DMS53 treated with DMSO at 0.1 percent for 48 hours (cell line): Measurements from ENCODE around the gene KCNK5.

Source experiments
- DNase-seq: peaks from one replicate; lab custom pipeline; 2025; ENCODE audit not compliant: unreplicated experiment; lab: John Stamatoyannopoulos, UW

Gene KCNK5

DNA sequence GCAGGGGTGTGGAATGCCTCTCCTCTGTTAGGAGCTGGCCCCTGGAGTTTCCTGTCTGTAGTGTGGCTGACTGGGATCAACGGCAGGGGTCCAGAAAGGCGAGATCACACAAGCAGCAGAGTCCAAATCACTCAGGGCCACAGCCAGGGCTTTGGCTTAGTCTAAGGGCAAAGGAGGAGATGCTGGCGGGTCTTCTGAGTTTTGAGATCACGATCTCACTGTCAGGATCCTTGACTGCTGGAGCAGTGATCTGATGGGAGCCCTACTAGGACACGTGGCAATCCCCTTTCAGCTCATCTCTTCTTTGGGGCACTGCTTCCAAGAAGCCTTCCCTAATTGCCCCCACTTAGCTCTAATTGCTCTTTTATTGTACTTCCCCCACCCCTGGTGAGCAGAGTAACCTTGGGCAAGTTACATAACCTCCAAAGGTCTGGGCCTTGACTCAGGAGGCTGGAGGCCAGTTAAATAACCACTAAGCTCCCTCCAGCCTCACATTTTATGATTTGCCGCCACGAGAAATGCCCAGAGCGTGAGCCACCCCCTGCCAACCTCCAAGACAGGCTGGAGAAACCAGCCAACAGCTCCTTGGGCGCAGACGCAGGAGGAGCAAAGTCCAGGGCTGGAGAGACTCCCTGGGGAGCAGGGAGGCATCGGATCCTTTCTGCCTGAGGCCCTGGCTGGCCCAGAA lies 12.0 kb downstream of the KCNK5 start:
- no peak for DNase-seq

DNA sequence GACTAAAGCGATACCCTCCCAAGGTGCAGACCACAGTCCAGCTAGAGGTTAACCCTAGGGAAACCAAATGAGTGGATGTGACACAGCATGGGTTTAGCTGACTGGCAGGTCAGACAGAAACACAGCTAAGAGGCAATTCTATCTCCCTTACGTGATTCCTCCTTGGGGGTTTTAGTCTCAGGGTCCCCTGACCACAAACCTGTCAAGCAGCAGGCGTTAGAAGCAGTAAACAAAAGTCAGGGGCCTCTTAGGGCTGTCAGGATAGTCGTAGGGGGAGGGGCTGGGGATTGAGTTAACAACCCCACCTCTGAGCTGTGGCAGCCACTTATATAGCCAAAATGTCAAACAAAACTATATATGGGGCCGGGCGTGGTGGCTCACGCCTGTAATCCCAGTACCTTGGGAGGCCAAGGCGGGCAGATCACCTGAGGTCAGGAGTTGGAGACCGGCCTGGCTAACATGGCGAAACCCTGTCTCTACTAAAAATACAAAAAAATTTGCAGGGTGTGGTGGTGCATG lies 13.6 kb downstream of the KCNK5 start:
- no peak for DNase-seq

DNA sequence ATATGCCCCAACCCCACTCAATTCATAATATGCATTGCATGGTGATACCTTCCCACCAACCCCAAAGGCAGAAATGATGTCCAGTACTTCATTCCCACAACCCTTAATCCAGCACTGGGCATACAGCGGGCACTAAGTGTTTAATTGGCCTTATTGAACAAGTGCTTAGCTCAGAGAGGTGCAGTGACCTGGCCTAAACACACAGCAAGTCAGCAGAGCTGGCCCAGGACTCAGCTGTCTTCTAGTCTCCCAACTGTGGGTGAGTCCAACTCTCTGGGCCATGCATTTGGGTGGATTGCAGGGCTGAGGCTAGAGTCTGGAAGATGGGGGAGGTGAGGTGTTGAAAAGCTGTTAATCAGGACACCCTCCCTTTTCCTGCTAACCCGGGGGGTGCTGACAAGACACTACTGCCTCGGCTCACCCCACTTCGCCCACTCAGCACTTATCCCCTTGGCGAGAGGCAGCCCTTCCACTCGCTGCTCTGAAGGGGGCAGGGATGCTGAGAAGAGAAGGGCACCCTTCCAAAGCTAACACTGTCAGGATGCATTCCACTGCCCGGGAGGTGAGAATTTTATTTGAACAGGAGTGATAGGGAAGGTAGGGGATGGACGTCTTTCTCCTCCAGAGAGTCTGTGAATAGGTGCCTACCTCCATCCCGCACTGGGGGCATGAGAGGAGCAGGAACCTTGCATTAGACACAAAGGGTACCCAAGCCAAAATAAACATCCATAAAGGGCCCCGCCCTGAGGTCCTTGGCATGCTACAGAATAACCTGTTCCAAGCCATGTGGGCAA lies 14.2 kb downstream of the KCNK5 start:
- DNase-seq: no peak

- no peak for DNase-seq
These were observed 15.0 kb downstream of the KCNK5 start for GRCh38 chr6:39214120-39214813.

DNA sequence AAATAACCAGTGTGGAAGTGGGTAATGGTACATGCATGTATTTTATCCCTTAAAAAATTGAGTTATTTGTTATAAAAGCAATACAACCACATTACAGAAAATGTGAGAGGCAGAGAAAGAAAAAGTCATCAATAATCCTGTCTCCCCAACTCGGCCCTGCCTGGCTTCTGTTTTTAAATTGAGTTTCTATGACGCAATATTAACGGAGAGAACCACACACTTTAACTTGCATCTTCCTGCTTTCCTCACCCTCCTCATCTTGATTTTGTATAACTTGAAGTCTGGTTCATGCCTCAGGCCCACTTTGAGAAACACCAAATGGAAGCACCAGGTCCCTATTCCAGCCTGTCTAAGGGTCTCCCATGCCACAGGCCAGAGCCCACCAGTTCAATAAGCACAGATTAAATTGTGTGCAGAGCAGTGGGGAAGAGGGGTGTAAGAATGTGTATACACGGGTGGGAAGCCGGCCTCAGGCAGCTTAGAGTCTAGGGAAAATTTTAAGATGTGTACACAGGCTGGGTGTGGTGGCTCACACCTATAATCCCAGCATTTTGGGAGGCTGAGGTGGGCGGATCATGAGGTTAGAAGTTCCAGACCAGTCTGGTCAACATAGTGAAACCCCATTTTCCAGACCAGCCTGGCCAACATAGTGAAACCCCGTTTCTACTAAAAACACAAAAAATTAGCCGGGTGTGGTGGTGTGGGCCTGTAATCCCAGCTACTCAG lies 15.9 kb downstream of the KCNK5 start:
- no peak for DNase-seq

DNA sequence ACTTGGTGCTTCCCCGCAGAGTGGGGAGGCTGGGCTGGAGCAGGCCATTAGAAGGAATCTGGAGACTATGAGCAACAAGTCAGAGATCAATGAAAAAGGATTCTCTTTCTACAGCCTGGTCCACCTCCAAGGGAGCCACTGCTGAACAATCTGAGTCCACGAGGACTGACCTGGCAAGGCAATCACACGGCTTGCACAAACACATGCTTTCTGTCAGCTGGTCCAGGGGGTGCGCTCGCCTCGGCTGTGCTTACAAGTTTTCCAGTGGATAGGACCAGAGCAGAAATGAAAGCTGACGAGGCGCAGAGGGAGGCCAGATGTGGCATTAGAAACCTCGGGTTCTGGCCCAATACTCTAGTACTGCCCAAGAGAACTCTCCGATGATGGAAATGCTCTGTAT lies 18.1 kb downstream of the KCNK5 start:
- DNase-seq: no peak

DNA sequence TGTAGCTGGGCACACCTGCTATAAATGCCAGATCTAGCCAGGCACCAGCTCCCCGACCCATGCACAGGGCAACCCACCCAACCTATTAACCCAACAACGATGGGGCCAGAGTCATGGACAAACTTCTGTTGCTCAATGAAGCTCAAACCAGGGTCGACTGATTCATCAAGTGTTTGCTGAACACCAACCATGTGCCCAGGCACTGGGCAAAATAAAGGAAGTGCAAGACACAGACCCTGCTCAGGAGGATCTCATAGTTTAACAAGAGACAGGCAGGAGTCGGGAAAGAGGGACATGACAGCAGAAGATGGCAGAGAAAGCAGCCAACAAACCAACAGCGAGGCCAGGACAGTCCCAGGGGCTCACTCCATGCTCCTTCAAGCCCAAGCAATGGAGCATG lies 18.8 kb downstream of the KCNK5 start:
- no peak for DNase-seq

GRCh38 chr6:39209911-39210310 lies 19.4 kb downstream of the KCNK5 start:
- DNase-seq: no peak

GRCh38 chr6:39209360-39209811 lies 19.9 kb downstream of the KCNK5 start:
- DNase-seq: no peak

DNA sequence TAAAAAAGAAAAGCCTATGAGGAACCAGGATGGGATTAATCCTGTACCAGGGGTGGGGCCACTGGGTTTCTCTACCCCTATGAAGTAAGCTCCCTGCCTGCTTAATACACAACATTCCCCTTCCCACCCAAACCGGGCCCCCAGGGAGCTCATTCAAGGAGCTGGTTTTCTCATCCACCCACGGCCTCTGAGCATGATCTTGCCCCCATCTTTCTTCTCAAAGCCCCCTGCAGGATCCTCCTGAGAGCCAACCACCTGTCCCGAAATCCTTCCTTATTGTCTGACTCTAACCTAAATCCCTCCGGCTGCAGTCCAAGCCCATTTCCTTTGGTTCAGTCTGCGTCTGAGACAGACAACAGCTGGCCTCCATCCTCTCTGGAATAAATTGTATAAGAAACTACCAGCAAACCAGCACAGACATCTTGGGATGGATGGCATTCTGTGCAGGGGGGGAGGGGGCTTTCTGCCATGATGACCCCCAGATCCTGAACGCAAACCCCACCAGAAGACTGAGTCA lies 21.0 kb downstream of the KCNK5 start:
- no peak for DNase-seq

- DNase-seq: no peak
These were observed 21.7 kb downstream of the KCNK5 start for GRCh38 chr6:39207416-39208222.

GRCh38 chr6:39206250-39206721 lies 23.0 kb downstream of the KCNK5 start:
- DNase-seq: no peak

DNA sequence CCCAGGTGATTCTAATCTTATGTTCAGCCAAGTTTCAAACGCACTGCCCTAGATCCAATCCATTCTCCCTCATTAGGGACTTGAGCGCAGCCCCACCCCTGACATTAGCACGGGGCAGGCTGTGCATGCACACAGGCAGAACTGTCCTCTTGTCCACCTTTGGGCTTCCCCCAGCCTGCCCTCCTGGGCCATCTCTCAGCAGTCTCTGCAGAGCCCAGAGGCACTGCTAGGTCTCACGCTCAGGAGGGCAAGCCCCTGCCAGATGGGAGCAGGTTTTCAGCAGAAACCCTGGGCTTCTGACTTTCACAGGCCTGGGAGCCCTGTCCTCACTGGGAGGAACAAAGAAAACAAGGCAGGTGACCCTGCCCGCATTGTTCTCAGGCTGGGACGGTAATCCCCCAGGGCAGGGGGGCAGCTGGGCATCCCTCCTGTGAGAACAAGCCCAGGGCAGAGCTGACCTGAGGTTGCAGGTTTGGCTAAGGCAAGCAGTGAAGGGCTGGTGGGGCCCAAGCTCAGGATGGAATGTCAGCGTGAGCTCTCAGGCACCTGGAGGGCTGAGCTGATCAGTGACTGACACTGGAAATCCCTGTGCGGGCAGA lies 24.5 kb downstream of the KCNK5 start:
- DNase-seq: no peak

DNA sequence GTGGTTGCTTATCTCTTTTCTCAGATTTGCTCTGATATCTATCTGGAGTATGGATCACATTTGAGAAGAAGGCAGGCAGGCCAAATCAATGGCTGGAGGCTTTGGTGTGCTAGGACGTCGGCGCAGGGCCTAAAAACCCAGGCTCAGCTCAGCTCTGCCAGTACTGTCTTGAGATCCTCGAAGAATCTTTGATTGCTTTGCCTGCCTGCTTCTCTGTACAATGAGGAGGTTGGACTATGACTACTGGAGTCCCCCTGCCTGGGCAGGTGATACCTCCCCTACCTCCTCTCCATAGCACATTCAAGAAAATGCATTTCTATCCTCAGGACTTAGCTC lies 25.1 kb downstream of the KCNK5 start:
- DNase-seq: no peak

- DNase-seq: no peak
These were observed 25.7 kb downstream of the KCNK5 start for GRCh38 chr6:39203436-39204159.

DNA sequence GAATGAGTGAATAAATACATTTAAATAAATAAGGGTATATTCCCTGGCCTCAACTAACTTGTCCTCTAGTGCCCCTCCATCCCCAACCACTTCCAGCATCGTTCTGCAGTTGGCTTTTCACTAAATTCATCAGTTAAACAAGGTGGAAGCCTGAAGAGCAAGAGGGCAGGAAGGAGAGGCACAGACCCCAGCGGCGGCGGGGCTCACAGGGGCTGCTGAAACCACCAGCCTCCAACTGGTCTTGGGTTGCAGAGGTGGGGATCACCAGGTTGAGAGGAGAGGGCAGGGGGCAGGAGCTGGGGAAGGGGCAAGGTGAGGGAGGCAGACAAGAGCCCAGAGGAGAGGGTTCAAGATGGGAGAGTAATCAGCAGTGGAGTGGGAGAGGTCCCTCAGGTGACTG lies 27.1 kb downstream of the KCNK5 start:
- no peak for DNase-seq

GRCh38 chr6:39200498-39201020 lies 28.7 kb downstream of the KCNK5 start:
- DNase-seq: peak; percentile 33

DNA sequence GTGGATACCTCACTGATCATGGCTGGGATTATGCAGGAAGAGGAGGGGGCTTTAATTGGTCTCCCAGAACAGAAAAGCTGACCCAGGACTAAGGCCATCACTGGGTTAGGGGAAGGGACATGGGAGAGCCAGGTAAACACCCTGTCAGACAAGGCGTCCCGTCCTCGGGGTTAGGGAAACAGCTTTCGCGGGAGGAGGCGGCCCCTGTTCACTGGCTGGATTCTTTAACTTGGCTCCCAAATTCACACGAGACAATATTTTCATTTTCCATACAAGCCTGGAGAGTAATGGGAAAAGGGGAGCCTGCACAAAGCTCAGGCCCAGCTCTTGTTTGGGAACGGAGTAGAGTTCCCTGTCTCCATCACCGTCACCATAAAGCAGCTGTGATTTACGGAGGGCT lies 29.3 kb downstream of the KCNK5 start:
- DNase-seq: no peak
